Fibroblast of skin of left quadriceps (primary cell): ENCODE data around the gene TLL1.
A peak's percentile ranks its signal among the peaks of the same experiment; 100 is the strongest.

Experiments
- DNase-seq, 2 experiments: peaks; one replicate each; pipeline ENCODE4 v3.0.0-alpha.2; 2013; ENCODE audit warnings: low read depth in 2 of 2

Gene TLL1

GRCh38 chr4:165872461-165873297 is at the start of gene TLL1:
TSS of gene TLL1 (plus strand) at chr4:165873237. CDS start at chr4:165873905, 668 bp downstream.
- DNase-seq: no peak

GRCh38 chr4:165826166-165826565 is 46.9 kb upstream of the TLL1 start:
- DNase-seq: no peak

GRCh38 chr4:165827018-165827417 is 46.0 kb upstream of the TLL1 start:
- DNase-seq: no peak

GRCh38 chr4:165828928-165829327 is 44.1 kb upstream of the TLL1 start:
- DNase-seq: no peak

GRCh38 chr4:165834116-165834515 is 38.9 kb upstream of the TLL1 start:
- DNase-seq: no peak

- DNase-seq: no peak
Observed at GRCh38 chr4:165838575-165838974, 34.5 kb upstream of the TLL1 start.

GRCh38 chr4:165839615-165840333 is 33.3 kb upstream of the TLL1 start:
- DNase-seq: no peak

- no peak for DNase-seq
Observed at GRCh38 chr4:165842684-165843083, 30.4 kb upstream of the TLL1 start.

- DNase-seq: no peak
Observed at GRCh38 chr4:165844161-165844560, 28.9 kb upstream of the TLL1 start.

GRCh38 chr4:165851256-165851655 is 21.8 kb upstream of the TLL1 start:
- no peak for DNase-seq

- DNase-seq: no peak
Observed at GRCh38 chr4:165855191-165855590, 17.8 kb upstream of the TLL1 start.

GRCh38 chr4:165861363-165861762 is 11.7 kb upstream of the TLL1 start:
- no peak for DNase-seq

- DNase-seq: no peak
Observed at GRCh38 chr4:165864271-165864670, 8.8 kb upstream of the TLL1 start.

GRCh38 chr4:165866019-165866650 is 6.9 kb upstream of the TLL1 start:
- DNase-seq: no peak

- no peak for DNase-seq
Observed at GRCh38 chr4:165867961-165868360, 5.1 kb upstream of the TLL1 start.

- no peak for DNase-seq
Observed at GRCh38 chr4:165873298-165874071, 448 bp downstream of the TLL1 start.

GRCh38 chr4:165874072-165874790 is 1.2 kb downstream of the TLL1 start:
- DNase-seq: no peak

- DNase-seq: no peak
Observed at GRCh38 chr4:165874791-165875371, 1.8 kb downstream of the TLL1 start.

- no peak for DNase-seq
Observed at GRCh38 chr4:165875446-165875845, 2.4 kb downstream of the TLL1 start.

- DNase-seq: peak; percentile 57 to 59
Observed at GRCh38 chr4:165877286-165877685, 4.2 kb downstream of the TLL1 start.

- peak; percentile 81 to 83 for DNase-seq
Observed at GRCh38 chr4:165879641-165880040, 6.6 kb downstream of the TLL1 start.
